Measurements from ENCODE around the gene AFF2.
"Not testable (repeated sequence)": the region's sequence is repeated elsewhere in the genome, so short reads cannot be mapped to it uniquely, and the experiment has no call there.

The AFF2 gene

DNA sequence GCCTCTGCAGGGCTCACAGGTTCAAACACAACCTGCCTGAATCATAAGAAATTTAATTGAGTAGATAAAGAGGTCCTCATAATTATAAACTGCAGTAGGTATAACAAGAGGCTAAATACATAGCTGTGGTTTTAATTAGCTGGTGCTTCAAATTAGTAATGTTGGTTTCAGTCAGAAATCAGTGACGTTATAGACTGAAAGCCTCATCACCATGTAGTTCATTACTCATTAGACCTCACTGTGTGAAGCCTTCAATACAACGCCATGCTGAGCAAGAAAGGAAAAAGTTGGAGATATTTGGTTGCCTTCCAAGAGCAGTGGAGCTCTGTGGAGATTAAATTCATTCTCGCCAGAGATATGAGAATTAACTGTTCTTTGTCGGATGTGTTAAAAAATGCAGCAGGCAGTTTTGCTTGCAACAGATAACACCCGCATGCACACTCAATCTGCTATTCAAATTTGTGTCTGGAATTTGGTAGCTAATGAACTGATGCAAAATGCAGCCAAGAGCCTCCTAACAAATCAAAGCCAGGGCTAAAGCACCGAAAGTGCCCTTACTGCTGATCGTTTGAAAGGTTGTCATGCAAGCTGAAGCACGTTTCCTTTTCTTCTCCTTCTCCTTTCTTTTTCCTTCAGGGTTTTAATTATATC, 148.9 kb downstream of the AFF2 start:
- DNase-seq, result no peak

DNA sequence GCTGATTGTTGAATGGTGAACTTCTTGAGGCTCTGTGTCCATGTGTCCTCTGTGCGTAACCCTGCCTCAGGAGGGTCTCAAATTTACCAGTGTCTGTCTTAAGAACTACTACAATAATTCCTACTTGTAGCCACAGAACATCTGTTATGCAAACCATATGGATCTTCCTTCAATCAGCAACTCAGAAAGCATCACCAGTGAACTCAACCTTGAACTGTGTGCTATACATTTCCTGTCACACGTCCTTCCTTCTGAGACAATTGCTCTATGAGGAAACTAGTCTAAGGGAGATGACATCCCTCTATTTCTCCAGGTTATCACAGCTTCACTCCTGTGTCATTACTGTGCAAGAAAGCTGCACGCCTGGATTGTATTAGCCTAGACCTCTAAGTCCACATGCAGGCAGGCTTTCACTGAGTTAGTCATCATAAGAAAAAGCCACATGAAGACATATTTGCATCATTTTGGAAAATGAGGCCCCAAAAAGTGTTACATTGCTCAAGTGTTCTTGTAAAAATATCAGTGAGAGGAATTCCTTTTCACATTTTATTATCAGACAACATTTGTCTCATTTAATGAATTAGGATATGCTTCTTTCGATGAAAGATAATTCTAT, 157.8 kb downstream of the AFF2 start:
- no peak for DNase-seq

DNA sequence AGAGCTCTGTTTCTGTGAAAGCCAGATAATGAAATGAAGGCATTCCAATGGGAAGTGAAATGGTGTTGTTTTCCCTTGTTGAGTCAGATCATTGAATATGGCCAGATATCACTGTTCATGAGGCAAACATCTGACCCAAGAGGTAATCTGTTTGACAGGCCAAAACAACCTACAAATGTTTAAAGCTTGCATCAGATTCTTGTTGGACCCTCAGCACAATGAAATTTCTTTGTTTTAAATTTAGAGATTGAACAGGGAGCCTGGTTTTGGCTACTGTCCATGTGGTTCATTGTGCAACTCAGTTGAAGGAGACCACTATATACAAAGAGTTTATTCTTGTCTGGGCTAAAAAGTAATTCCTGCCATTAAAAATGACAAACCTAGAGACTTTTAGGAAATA, 159.1 kb downstream of the AFF2 start:
- DNase-seq, result no peak

DNA sequence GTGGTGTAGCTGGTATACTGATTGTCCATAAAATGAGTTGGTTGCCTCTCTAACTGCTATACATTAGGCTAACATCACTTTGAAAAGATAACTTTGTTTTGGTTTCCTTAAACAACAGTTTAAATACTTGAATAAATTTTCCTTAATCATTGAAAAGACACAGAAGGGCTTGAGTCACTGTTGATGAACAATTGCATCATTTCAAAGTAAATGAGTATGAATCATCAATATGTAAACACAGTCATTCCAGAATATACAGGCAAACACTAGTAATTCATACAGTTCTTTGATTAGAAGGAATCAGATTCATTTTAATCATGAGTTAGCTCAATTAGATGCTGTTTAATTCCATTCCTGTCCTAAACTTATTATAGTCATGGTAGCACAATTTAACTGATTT, 160.6 kb downstream of the AFF2 start:
- DNase-seq, result no peak

DNA sequence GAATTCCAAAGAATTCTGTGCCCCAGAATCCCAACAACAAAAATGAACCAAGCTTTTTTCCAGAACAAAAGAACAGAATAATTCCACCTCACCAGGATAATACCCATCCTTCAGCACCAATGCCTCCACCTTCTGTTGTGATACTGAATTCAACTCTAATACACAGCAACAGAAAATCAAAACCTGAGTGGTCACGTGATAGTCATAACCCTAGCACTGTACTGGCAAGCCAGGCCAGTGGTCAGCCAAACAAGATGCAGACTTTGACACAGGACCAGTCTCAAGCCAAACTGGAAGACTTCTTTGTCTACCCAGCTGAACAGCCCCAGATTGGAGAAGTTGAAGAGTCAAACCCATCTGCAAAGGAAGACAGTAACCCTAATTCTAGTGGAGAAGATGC, 161.6 kb downstream of the AFF2 start:
- no peak for DNase-seq

DNA sequence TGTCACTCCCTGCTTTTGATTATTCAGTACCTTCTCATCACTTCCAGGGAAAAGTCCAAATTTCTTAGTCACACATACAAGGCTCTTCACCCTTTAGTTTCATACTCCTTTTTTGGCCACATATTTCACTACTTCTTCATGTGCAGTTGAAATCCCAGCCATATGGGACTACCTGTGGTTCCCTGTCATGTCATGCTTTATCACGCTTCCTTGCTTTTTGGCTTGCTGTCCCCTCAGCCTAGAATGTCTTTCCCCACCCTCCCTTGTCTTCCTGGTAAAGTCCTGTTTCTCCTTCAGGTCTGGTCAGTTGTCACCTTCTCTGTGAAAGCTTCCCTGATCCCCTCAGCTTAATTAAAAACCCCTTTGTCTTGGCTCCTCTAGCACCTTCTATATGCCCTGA, 163.8 kb downstream of the AFF2 start:
- no peak for DNase-seq

DNA sequence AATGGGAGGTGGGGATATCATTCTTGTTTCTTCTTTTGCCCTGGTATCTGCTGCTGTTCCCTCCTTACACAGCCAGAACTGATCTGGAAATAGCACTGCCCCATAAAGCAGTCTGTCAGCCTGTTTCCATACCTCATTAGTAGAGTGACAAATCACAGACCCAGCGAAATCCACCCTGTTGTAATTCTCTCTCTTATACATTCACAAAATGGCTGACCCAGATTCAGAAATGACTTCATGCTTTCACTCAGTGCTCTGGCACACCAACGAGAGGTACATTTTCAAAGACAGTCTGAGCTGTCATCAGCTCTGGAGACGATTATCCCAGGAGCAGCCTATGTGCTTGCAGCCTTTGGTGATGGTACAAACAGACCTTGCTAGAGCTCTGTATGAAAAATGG, 164.6 kb downstream of the AFF2 start:
- no peak for DNase-seq

DNA sequence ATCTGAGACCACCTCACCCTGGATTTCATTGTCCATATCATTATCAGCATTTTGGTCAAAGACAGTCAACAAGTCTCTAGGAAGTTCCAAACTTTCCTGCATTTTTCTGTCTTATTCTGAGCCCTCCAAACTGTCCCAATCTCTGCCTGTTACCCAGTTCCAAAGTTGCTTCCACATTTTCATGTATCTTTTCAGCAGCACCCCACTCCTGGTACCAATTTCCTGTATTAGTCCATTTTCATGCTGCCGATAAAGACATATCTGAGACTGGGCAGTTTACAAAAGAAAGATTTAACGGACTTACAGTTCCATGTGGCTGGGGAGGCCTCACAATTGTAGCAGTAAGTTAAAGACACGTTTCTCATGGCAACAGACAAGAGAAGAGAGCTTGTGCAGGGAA, 168.8 kb downstream of the AFF2 start:
- DNase-seq, result not testable (repeated sequence)

DNA sequence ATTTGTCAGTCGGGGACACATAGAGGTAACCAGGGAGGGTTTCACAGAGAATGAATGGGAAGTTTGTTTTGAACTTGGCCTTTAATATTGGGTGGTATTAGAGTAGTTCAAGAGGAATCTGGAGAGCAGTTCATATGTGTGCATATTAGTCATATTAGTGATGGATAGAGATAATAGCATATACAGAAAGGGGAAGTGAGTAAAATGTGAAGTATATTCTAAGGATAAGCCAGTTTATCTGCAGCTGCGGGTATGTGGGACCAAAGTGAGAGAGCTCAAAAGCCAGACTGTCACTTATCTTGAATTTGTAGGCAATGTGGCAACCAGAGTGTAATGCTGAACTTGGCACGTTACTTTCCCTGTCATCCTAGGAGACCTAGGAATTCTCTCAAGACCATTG, 169.9 kb downstream of the AFF2 start:
- DNase-seq, result no peak

DNA sequence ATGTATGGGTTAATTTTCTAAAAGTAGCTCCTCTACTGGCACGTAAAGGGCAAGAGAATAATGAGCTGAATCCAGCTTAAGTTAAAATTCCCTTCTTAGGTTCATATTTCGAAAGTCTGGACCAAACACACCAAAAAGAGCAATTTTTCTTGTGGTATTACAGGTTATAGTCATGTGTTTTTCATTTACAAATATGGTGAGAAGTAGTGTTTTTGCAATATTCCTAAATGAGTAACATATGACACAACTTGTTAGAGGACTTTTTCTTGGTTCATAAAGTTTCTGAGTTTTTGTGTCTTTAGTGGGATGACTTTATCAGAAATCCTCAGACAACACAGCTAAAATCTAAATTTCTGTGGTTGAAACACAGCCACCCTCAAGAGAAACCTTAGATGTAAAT, 172.1 kb downstream of the AFF2 start:
- DNase-seq, result no peak

DNA sequence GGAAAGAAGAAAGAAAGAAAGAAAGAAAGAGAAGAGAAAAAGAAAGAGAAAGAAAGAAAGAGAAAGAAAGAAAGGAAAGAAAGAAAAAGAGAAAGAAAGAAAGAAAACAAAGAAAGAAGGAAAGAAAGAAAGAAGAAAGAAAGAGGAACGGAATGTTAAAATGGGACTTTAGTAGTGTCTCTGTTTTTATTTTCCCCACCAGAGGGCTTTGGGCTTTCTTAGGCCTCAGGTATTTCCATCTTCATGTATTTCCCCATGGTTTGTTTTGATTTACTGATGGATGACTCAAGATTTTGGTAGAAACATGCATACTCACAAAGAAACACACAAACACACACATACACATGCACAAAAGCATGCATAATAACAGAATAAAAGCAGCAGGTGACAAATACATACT, 181.2 kb downstream of the AFF2 start:
- DNase-seq, result no peak

DNA sequence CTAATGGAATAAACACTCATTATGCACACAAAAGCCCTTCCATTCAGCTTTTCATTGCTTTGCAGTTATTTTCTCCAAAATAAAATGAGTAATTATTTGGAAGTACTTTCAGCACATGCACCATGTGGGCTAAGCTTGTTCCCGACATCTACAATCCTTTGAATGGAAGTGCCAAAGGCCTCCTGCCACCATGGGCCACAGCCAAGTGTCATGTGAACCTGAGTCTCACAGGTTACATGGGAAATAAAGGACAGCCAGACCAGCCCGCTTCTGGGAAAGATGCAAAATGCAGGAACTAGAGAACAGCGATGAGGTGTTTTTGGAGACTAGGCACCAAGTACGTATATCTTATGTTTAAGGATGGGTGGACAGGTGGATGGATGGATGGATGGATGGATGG, 181.8 kb downstream of the AFF2 start:
- no peak for DNase-seq

DNA sequence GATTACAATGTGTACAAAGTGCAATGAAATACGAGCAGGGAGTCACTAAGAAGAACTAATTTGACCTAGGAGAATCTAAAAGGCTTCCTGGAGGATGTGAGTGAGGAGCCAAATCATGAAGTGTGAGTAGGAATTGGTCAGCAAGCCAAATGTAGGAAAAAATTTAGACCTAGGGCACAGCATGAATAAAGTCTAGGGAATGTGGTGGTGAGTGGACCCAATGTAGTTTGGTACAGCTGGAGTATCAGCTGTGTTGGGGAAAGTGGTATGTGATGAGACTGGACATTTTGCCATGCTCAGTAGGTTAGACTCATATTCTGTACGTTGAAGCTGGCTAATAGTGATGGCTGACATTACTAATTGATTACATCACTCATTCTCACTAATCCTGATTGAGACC, 191.0 kb downstream of the AFF2 start:
- no peak for DNase-seq

DNA sequence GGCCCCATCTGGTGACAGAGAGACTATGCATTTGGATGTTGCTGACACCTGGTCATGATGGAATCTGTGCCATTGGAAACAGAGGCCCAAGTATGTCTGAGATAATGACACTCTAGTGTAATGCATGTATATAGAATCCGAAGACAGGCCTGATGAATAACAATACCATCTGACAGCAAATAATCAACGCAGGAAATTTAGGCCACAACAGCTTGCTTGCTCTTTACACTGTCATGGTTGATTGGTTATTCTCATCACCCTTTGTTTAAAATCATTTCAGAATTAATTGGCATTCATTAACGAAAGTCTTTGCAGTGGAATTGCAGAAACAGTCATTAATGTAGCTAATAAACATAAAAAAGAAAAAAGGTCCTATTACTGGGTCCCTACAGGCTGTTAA, 194.8 kb downstream of the AFF2 start:
- no peak for DNase-seq

DNA sequence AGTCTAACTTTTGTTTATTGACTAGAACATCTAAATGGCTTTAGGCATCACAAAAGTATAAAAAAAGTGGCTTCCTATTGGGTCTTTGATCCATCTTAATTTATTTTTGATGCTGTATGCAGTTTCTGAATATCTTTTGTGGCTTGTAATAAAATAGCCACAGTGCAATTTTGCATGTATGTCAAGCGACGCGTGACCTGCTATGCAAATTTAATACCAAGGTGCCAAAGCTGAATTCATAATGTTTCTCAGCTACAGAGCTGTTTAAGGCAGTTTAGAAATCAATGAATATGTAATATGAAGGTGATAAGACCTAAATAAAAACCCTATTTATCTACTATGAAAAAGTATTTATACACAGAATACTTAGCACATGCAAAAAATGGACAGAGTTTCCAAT, 197.8 kb downstream of the AFF2 start:
- no peak for DNase-seq

DNA sequence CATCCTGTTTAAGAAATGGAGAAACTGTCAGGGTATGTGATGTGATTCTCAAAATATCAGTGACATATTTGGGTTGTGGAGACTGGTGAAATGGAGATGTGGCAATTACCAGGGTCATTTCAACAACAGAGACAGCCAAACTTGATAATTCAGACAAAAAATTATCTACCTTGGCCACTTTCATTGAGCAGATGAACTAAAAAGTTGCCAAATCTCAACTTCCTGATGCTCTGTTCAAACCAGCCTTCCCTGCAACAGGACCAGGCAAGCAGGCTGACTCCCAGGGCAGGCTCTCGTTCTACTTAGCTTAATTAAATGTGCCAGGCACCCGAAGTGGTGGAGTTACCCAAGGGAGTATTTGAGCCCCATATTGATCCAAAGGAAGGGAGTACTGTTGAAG, 199.6 kb downstream of the AFF2 start:
- DNase-seq, result no peak

DNA sequence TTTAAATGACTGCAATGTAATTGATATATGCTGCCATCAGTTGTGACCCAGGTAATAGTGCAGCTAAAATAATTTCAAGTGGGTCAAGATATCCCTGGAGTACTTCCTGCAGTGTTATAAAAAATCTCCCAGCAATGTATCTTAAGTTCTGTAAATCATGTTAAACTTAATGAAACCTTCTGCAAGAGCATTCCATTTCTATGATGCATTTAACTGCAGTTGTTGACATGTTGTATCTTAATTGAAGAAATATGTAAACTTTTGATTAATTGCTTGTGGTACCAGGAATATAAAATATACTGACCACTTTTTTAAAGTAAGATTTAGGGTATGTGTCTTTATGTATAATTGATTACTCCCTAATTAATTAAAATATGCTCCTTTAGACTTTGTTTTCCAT, 213.6 kb downstream of the AFF2 start:
- no peak for DNase-seq

DNA sequence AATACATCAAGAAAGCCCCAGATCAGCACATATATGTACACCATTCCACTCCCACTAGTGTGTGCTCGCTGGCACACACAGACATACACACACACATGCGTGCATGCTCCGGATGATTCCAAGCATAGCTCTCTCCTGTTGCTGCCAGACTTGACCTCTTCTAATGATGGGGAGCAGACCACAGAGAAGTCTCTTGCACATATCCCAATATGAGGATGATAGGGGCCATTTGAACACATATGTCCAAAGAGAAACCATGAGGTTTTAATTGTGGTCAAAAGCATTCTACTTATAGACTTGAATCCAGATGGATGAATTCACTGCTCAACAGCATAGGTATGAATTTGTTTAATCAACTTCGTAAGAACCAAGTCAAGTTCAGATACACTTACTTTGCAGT, 214.9 kb downstream of the AFF2 start:
- no peak for DNase-seq

DNA sequence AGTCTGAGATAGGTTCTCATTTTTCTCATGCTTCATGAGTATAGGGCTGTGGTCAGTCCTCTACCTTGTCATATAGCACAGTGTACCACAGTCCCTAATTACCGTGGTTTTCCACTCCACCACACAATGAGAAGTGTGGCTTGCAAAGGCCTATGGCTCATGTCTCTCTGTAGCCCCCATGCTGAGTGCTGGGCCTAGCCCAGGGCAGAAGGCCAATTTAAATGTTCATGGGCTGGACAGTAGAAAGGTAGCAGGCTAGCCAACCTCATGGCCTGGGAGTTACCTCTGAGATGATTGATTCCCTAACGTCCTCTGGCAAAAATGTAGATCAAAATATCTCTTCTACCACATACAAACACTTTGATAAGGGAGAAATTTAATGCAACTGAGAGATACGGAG, 222.5 kb downstream of the AFF2 start:
- no peak for DNase-seq

DNA sequence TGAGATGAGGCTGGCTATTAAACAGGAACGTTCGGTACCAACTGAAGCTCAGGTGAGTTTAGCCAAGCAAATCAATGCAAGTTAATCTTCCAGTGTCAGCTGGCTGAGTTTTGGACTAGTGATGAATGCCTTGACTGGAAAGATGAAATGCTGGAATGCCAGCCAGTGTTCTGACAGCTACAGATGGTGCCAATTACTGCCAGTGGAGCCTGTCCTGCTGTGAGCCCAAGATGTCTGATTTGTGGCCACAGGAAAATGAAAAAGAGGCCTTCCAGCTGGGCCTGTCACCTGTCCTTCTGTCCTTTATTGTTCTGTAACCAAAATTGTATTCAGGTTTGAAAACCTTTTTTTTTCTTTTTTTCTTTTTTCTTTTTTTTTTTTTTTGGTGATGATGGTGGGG, 223.1 kb downstream of the AFF2 start:
- no peak for DNase-seq

DNA sequence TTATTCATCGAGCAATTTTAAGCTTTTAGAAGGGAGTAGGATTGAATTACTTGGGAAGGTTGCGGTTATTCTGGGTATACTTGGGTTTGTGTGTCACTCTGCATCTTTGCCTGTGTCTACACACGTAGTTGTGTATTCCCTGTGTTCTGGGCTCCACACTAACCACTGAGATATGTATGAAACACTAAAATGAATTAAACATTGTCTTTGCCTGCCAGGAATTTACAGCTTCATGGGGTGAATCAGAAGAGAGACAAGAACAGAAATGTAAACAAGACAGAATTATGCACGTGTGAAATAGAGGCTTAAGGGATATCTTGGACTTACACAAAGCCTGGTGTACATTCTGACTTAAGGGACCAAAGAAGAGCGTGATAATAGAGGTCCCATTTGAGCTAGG, 228.5 kb downstream of the AFF2 start:
- DNase-seq, result no peak

DNA sequence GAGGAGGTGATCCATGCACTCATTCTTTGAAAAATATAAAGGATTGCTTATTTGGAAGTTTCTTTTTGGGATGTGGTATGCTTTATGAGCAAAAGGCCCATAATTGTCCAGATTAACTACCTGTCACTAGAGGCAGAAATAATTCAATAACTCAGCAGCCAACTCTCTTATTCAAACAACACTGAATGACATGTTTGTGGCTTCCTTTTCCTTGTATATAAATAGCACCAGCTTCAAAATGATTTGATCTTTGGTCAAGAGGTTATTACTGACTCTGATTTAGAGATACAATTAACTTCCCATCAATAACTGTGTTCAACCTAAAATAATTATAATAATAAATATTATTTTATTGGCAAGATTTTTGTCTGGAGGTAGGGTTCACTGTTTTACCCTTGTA, 232.3 kb downstream of the AFF2 start:
- no peak for DNase-seq

DNA sequence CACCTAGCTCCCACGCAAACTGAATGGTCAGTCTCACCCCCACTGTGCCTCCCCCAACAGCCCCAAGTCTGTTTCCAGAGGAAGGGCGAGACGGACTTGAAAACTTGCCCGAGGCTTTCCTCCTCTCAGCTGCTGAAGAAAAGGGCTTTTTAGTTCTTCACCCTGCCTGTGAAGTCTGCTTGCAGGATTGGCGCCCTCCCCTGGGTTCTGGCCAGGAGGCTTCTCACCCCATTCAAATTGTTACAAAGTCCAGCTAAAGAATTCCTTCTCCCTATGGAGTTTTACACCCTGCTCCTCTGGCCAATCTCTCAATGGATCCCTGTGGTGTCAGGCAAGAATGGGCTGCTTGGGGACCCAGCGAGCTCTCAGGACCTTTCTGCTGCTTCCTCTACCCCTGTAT, 241.0 kb downstream of the AFF2 start:
- DNase-seq, result no peak

DNA sequence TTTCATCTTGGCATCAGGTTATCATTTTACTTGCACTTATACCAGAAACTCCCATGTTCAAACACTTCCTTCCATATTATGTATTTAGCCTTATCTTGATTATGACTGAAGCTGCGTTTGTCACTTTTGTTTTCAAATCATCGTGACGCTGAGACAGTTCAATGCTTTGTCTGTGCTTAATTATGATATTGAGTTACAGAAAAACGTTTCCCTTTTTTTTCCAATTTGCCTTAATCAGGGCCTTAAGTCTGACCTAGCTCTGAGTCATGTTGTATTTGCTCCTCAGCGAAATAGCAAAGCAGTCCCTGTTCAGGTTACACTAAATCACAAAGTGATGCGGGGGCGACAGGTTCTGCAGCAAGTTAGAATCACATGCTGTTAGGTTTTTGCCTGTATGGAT, 254.7 kb downstream of the AFF2 start:
- no peak for DNase-seq

DNA sequence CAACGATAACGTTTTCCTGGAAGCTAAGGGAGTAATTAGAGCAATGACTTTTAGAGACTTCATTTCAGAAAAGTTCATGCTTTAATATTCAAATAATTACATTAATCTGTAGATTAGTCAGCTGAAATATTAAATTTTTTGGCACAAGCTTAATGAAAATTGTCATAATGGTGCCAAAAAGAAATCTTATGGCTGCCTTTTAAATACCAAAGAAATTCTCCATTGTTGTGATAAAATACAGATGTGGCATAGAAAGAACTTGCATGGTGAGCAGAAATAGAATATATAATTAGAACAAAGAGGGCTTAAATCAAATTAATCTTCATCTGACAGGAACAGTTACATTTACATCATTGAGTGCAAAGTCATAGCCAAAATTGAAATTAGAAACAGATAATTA, 263.5 kb downstream of the AFF2 start:
- DNase-seq, result no peak

DNA sequence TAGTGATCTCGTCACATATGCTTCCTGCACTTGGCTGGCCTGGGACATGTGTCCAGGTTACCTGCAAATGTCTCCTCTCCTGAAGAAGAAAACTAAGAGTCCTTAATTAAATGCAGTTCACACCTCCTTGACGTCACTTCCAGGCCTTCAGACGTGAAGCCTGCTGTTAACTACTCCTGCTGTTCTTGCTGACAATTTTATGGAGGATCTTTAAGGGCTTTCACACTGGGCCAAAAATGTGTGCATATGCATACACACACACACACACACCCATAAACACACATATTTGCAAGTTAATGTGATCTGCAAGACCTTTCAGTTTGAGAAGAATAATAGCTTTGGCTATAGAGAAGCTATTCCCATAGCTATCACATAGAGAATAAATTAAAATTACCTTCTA, 267.9 kb downstream of the AFF2 start:
- no peak for DNase-seq

Measured in stimulated activated CD4-positive, alpha-beta T cell treated with anti-CD3 and anti-CD28 coated beads, Interleukin-4, amount 100 ng/mL, for 4 hours (primary cell).